Embryonic facial prominence (tissue), 1 donor: Measurements from ENCODE around the gene RNF40.
A peak's percentile ranks its signal among the peaks of the same experiment; 100 is the strongest.

Source experiments
- DNase-seq: peaks from one replicate; pipeline ENCODE4 v3.0.0-alpha.2; 2016; ENCODE audit errors: extremely low spot score

The RNF40 gene

DNA sequence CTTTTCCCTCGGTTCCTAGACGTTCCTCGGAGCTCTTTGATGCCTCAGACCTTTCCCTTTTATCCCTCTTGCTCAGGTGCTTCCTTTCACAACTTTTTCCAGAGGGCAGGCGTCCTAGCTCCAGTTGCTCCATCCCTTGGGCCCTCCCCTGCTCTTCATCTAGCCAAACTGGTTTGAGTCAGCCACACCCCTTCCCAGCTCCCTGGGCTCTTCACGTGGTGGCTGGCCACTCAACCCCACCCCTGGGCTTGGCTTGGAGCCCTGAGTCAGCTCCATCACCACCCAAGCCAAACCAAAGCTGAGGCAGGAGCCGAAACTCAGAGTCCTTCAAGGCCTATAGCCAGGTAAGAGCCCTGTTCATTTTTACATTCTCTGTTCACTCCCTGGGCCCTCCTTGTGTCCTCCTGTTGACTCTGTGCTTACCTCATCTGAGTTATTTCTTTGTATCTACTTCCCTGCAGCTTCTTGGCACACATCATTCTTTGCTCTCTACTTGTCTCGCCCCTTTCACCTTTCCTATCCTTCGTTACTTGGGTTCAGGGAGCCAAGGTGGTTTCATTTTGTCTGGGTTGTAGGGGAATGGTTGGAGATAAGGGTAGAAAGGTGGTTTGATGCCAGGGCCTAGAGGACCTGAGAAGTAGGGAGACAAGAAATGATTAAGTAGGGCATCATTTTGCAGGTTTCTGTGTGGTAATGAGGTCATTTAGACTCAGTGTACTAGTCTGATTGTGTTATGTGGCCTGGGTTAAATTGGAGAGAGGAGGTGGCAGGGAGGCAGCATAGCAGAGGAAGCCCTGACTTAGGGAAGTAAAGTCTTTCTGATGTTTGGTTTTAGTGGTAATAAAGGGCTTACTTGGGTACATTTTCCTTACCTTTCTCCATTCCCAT, 21.5 kb upstream of the RNF40 start:
- no peak for DNase-seq

DNA sequence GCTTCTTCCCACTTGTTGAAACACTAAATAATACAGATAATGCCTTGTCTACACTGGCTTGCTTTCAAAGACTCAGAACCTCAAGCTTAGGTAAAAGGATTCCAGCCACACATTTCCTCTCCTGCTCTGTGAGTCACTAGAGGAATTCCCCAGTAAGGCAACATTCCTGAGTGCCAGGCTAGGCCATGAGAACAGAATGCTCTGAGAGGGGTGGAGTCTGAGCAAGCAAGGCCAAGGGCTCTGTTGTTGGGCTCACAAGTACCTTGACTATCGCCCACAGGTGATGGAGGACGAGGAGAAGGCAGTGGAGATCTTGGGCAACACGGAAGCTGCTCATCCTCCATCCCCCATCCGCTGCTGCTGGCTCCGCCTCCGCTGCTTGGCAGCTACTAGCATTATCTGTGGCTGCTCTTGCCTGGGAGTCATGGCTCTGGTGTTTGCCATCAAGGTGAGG, 20.6 kb upstream of the RNF40 start:
- no peak for DNase-seq

DNA sequence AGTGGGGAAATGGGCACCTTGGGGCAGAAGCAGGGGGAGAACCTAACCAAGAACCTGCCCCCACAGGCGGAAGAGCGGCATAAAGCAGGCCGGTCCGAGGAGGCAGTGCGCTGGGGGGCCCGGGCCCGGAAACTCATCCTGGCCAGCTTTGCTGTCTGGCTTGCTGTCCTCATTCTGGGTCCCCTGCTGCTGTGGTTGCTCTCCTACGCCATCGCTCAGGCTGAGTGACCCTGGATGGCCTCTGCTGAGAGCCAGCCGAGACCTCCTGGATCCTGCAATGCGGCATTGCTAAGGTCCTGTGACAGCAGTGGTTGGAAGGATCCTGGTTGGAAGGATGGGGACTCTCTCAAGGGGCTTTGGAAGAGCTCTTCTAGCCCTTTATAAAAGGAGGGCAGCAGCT, 18.4 kb upstream of the RNF40 start:
- DNase-seq: no peak

DNA sequence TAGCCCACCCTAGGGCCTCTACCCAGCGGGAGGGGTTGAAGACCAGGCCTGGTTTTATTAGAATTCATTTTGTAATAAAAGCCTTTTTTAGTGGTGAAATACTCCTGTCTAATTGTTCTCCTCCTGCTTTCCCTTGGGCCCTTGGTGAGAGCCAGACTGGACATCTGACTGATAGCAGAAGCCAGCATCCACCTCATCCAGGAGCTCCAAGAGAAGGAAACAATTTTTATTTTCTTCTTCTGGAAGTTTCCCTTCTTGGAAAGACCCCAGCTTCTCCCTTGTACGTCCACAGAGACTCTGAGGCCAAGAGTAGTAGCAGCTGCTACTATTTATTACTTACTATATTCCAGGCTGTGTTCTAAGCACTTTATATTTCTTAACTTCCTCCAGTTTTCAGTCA, 17.9 kb upstream of the RNF40 start:
- DNase-seq: no peak

DNA sequence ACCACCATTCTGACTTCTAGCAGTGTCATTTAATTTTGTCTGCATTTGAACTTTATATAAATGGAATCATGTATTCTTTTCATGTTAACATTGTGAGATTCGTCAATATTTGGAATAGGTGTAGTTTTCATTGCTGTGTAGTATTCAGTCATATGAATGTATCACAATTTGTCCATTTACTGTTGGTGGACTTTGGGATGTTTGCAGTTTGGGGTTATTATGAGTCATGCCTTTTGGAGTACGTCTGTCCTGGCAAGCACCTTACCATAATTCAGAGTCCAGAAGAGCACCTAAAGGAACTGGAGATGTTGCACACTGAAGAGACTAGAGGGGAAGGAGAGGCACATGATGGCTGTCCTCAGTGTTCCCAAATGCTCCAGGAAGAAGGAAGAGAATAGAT, 17.0 kb upstream of the RNF40 start:
- DNase-seq: no peak

DNA sequence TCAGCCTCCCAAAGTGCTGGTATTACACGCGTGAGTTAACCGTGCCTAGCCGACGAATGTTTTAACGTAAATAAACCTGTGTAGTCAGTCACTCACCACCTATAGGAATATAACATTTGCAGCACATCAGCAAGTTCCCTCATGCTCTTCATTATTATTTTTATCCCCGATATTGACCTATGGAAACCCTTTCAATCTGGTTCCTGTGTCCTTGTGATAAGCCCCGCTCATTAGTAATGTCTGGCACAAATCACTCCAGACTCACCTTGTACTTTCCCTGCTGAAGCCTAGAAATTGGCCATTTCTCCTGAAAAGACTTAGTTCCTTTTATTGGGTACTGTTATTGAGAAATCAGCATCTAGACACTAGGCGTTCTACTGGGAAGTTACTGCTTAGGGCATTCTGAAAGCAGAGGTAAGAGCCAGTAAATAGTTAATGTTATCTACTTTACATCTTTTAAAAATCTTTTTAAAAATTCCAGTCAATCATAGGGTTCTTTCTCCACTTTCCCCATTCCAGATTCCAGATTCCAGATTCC, 15.4 kb upstream of the RNF40 start:
- DNase-seq: no peak

DNA sequence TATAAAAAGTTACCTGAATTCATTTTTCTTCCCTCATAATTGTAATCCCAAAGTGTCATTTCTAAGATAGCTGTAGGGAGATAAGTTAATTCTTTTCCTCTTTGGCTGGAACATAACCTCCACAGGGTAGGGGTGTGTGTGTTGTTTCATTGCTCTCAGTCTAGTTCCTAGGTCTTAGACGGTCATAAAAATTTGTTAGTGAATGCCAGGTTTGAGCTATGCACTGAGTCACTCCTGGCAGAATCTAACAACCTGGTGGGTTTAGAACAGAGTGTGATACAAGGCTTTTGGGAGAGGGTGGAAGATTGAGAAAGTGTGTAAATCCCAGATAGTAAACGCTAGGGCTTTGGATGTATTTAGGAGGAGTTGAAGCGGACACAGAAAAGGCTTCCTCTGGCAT, 14.8 kb upstream of the RNF40 start:
- no peak for DNase-seq

DNA sequence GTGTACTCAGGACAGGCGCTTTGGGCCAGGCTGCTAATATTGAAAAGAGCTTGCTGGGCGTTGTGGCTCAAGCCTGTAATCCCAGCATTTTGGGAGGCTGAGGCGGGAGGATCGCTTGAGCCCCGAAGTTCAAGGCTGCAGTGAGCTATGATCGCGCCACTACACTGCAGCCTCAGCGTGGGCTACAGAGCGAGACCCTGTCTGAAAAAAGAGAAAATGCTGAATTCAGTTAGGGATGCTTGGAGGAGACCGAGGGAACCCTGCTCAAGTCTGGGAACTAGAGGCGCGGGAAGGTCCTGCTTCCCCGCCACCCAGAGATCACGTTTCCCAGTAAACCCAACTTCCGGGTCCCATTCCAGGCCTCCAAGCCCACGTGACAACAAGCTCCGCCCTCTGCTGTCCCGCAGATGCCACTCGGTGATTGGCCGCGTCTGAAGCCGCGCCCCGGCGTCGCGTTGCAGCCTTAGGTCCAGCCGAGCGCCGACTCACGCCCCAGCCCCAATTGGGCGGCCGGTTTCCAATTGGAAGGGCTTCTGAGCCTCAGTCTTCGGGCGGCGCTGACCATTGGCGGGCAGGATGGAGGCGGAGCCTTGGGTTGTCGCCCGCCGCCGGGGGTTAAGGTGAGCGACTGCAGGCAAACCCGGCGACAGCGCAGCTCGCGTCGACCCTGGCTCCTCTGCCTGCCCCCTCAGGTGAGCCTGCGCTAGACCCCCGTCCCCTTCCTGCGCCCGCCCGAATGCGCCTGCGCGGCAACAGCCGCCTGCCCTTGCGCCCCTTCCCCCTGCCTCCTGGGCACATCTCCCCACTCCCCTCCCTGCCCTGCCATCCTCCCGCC, 14.1 kb upstream of the RNF40 start, which contains the start of gene PHKG2:
TSS of gene PHKG2 (plus strand) at position 627 of the 835 bp plus-strand sequence. CDS start 396 bp downstream, outside the sequence.
- peak; percentile 96 for DNase-seq

DNA sequence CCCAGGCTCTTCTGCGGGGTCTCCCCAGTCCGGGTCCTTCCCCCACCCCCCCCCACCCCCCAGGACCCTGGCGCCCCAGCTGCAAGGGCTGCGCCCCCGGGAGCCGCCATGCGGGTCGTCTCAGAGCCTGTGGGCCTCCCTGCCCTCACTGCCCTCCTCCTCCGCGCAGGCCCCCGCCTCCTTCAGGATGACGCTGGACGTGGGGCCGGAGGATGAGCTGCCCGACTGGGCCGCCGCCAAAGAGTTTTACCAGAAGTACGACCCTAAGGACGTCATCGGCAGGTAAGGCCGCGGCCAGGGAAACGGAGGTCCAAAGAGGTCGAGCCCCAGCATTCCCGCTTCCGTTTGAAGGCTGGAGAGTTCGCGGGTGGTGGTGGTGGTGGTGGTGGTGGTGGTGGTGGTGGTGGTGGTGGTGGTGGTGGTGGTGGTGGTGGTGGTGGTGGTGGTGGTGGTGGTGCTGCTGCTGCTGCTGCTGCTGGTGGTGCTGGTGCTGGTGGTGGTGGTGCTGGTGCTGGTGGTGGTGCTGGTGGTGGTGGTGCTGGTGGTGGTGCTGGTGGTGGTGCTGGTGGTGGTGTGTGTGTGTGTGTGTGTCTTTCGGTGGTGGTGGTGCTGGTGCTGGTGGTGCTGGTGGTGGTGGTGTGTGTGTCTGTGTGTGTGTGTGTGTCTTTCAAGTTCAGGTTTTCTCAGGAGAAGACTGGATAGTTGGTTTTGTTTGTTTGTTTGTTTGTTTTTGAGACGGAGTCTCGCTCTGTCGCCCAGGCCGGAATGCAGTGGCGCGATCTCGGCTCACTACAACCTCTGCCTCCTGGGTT, 13.3 kb upstream of the RNF40 start:
- no peak for DNase-seq

DNA sequence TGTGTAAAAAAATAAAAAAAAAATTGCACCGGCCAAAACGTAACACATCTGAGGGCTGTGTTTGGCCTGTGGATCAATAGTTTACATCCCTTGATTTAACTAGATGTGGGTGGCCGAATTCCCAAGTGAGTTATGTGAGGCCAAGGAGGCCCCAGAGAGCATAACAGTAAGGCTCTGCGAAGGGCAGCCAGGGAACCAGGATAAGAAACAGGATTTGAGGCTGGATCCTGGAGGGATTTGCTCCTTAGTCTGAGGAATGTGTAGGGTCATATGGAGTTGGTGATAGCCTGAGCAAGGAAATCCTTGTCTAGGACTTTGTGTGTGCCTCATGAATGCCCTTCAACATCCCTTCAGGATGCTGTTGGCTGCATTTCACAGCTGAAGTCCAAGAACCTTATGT, 11.9 kb upstream of the RNF40 start:
- DNase-seq: no peak

DNA sequence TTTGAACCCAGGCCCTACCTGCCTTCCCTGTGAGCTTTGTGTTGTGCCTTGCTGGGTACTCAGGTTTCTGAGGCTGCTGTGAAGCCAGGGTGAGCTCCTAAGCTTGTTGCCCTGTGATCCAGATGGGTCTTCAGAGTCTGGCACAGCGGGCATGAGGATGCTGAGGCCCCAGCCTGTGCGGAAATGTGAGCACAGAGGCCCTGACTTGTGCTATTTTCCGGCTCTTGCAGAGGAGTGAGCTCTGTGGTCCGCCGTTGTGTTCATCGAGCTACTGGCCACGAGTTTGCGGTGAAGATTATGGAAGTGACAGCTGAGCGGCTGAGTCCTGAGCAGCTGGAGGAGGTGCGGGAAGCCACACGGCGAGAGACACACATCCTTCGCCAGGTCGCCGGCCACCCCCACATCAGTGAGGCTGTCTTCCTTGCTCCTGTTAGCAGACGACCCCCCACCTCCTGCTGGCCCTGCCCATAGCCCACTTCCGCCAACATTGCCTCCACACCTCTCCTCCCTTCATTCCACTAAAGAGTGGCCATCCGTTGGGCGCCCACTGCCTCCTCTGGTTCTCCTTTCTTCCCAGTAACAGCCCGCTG, 11.2 kb upstream of the RNF40 start:
- DNase-seq: no peak

DNA sequence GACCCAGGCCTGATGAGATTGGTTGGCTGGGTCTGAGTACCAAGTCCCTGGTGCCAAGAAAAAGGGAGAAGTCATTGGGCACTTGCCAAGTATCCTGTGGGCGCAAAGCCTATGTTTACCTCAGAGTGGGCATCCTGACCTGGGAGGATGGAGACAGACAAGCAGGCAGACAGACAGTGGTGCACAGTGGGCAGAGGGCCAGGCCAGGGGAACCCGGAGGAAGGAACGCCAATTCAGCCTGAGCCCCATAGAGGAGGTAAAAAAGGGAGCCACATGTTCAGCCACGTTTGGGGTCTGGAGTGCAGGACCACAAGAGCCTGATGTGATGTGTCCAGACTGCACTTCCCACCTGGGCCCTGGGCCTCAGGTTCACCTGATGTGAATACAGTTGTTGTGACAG, 8.5 kb upstream of the RNF40 start:
- no peak for DNase-seq

DNA sequence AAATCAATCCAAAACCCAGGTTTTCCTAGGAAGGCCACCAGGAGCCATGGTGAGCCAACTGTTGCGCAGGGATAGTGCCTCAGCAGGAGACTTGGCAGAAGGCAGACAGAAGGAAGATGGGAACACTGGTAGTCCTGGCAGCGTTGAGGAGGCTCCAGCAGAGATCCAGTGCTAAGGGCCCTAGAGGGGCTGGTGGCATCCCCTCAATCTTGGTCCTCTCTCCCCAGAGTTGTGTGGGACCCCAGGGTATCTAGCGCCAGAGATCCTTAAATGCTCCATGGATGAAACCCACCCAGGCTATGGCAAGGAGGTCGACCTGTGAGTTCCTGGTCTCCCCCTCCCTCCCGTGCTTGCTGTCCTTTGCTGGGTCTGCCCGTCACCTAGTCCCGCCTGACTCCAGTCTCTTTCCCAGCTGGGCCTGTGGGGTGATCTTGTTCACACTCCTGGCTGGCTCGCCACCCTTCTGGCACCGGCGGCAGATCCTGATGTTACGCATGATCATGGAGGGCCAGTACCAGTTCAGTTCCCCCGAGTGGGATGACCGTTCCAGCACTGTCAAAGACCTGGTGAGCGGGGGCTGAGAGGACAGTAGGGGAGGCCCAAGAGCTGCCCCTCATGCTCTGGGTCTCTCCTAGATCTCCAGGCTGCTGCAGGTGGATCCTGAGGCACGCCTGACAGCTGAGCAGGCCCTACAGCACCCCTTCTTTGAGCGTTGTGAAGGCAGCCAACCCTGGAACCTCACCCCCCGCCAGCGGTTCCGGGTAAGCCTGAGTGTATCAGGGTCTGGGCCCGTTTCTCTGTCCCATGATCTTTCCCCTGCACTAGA, 6.0 kb upstream of the RNF40 start:
- no peak for DNase-seq

DNA sequence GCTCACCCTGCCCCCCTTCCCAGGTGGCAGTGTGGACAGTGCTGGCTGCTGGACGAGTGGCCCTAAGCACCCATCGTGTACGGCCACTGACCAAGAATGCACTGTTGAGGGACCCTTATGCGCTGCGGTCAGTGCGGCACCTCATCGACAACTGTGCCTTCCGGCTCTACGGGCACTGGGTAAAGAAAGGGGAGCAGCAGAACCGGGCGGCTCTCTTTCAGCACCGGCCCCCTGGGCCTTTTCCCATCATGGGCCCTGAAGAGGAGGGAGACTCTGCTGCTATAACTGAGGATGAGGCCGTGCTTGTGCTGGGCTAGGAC, 5.4 kb upstream of the RNF40 start:
- no peak for DNase-seq

DNA sequence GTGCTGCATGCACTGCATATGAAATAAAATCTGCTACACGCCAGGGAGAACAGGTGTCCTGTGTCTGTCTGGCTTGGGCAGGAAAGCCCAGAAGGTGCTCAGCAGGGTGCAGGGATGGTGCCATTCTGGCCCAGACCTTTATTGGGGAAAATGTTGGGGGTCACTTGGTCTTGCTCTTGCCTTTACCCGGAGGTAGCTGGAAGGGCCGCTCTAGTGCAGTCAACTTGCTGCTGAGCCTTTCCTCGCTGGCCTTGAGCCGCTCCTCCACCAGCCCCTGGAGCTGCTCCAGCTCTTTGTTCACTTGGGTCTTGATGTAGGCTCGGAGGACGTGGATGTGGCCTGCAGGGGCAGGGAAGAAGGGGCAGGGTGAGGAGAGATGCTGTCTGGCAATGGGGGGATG, 4.8 kb upstream of the RNF40 start:
- DNase-seq: no peak

DNA sequence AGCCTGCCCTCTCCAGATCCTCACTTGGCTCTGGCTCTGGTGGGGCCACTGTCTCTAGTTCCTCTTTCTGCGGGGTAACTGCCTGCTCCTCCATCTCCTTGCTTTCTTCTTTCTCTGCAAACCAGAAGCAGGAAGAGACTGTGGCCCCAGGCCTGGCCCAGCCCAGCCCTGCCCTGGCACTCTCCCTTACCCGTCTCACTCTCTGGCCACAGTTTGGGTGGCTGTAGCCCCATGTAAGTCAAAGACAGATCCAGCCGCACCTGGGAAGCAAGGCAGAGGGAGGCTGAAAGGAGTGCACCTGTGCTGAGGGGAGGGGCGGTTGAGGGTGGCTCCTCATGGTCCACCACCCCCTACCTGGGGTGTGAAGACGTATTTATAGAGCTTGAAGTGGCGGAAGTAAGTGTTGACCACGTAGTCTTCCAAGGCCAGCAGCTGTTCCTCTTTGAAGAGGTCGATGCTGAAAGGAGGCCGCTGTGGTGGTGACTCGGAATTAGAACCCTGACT, 3.1 kb upstream of the RNF40 start:
- DNase-seq: no peak

DNA sequence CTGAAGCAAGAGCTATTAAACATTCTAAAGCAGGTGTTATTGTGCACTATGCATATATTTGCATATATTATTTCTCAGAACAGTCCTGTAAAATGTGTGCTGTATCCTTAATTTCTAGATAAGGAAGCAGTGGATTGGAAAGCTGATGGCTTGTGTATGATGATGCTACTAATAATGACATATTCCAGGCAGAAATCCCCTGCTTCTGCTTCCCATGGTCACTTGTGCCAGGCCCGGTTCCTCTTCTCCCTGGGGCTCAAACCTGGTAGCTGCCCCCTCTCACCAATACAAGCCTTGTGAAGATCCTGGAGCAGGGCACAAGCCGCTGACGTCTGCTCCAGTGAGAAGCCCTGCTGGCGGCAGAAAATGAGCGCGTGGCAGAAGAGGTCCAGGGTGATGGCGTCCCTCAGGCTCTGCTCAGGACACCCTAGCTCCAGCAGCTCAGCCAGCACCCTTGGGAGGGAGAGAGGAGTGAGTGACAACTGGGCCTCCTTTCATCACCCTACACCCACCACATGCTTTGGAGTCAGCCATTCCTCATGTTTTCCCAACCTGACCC, 2.0 kb upstream of the RNF40 start:
- no peak for DNase-seq

DNA sequence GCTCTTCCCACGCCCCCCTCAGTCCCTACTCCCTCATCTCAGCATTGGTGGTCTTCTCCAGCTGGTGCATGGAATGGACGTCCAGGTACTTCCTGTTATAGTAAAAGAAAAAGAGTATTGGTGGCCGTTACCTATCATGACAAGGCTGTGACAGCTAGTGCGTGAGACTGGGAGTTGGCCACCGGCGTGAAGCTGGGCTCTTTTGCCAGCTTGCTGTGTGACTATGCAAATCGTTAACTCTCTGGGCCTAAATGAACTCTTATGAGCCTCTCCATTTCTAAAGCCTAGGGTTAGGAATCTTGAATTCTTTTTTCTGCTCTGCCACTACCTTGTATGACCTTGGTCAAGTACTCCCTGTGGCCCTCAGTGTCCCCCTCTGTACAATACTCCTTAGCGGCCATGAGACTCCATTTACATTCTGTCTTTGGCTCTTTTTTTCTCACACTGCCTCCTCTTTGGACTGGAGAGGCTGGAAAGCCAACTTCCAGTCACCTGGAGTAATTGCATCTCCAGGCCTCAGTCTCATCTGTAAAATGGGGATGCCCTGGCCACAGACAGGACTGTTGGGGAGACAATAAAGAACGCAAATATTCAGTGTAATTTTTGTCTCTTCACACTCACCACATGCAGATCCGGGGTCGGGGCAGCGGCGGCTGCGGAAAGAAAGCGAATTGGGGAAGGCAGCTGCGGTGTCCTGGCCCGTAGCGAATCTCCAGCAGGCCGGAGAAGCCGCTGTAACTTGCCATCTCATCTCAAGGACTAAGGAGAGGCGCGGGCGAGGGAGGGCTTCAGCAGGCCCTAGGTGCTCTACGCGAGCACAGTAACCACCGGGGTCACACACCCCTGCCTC, 1.3 kb upstream of the RNF40 start:
- DNase-seq: no peak

DNA sequence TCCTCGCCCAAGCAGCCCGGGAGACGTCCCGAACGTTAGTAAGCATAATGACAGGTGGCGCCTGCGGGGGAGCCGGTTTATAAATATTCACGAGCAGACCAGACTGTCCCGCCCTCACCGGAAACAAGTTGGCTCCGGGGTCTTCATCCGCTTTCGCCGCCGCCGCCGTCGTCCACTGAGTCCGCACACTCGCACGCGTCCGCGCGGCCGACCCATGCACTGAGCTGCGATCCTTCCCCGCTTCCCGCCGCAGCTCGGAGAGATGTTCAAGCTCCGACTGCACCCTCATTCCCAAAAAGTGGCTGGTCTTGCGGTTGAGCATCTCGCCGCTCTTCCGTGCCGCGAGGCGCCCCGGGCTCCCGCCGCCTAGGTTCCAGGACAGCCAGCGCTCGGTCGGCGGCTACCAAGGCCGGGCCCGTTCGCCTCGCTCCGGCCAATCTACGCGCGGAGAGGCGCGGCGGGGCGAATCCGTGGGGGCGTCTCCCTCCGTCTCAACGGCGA, 645 bp upstream of the RNF40 start:
- DNase-seq: no peak
